ENCODE data around the gene PLCB2.

The PLCB2 gene

DNA sequence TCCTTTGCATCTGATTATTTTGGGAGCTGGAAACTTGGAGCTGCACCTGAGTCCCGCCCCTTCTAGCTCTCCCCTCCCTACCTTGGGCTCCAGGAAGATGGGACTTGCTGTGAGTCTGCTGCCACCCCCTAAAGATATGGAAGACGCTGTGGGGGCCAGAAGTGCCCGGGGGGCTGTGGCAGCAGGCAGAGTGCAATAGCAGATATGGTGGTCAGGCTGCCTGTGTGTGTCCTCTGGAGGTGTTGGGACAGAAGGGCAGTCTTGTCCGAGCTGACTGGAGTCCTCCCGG lies 68.4 kb downstream of the PLCB2 start:
- TF ChIP-seq, protein P1, sequence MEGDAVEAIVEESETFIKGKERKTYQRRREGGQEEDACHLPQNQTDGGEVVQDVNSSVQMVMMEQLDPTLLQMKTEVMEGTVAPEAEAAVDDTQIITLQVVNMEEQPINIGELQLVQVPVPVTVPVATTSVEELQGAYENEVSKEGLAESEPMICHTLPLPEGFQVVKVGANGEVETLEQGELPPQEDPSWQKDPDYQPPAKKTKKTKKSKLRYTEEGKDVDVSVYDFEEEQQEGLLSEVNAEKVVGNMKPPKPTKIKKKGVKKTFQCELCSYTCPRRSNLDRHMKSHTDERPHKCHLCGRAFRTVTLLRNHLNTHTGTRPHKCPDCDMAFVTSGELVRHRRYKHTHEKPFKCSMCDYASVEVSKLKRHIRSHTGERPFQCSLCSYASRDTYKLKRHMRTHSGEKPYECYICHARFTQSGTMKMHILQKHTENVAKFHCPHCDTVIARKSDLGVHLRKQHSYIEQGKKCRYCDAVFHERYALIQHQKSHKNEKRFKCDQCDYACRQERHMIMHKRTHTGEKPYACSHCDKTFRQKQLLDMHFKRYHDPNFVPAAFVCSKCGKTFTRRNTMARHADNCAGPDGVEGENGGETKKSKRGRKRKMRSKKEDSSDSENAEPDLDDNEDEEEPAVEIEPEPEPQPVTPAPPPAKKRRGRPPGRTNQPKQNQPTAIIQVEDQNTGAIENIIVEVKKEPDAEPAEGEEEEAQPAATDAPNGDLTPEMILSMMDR (conservative IDR thresholded peaks at IDR 0.05; ENCODE audit: low read depth, low read length): no peak
- no peak for DNase-seq (ENCODE audit: low read depth)
- H3K4me3 ChIP-seq (ENCODE audit: low read length): peak overlapping the region; percentile 17

DNA sequence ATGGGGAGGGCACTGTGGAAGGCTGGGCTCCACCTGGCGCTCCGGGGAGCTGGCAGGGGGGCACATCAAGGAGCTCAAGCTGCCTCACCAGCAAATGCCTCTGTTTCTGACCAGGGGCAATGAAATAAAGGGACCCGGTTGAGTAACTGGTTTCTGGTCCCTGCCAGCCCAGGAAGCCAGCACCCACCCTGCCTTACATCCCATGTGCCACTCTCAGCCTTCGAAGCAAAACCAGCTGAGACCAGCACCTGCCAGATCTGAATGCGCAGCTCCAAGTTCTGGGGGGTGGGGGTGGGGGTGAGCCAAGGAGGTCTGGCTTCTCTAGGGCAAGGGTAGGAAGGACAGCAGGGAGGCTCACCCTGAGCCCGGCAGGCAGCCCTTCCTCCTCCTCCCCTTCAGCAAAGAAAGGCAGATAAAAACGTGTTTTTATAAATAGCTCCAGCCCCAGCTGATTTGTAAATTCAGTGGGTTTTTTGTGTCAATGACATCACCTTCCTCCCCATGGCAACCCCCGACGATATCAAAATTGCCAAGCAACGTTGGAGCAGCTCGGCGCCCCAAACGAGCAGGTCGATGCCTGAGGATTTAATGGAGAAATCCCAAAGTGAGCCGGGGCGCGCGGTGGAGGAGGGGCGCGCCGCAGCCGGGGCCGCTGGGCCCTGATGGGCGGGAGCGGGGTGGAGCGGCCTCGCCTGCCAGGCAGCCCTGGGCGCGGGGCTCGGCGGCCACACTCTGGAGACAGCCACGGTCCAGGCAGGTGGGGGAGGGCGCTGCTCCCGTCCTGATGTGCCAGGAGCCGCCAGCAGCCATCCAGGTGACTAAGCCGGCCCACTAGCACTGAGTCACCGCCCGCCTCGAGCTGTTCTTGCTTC lies 69.0 kb downstream of the PLCB2 start, which contains the start of gene PAK6:
Gene PAK6 (plus strand): TSS at position 532 of the 872 bp plus-strand sequence. CDS start 25,723 bp downstream, outside the sequence.
- DNase-seq (ENCODE audit: low read depth): no peak
- TF ChIP-seq, protein P1 (conservative IDR thresholded peaks at IDR 0.05; ENCODE audit: low read depth, low read length): no peak
- peak within 1 kb of the TSS; percentile 37 for H3K4me3 ChIP-seq (ENCODE audit: low read length)
